Neural crest cell (in vitro differentiated cells): ENCODE data around the gene TTC31. TPM values are rescaled to one million over a fixed set of nuclear protein-coding genes. Genes with fewer than 3 reads are reported as not detected.

ENCODE experiments used
- DNase-seq: peaks from one replicate; pipeline ENCODE4 v3.0.0; 2021; ENCODE audit warnings: low read depth, mixed read lengths, low spot score
- H3K27ac Mint-ChIP-seq: one replicate; pipeline ENCODE4 v1.8.0; 2021; ENCODE audit warnings: mild to moderate bottlenecking, mixed read lengths; ENCODE audit not compliant: unreplicated experiment
- H3K27me3 Mint-ChIP-seq: 2 replicates; pipeline ENCODE4 v1.8.0; 2021; ENCODE audit warnings: low read depth, mild to moderate bottlenecking, mixed read lengths
- H3K36me3 Mint-ChIP-seq: 2 replicates; pipeline ENCODE4 v1.8.0; 2021; ENCODE audit warnings: low read depth, mild to moderate bottlenecking, mixed read lengths
- H3K4me1 Mint-ChIP-seq: 2 replicates; pipeline ENCODE4 v1.8.0; 2021; ENCODE audit warnings: mixed read lengths
- H3K4me3 Mint-ChIP-seq: one replicate; pipeline ENCODE4 v1.8.0; 2021; ENCODE audit warnings: mild to moderate bottlenecking, mixed read lengths
- H3K9me3 Mint-ChIP-seq: 2 replicates; pipeline ENCODE4 v1.8.0; 2021; ENCODE audit warnings: mixed read lengths
- long read RNA-seq: library from polyadenylated mRNA; unstranded; transcript quantifications from one replicate; pipeline ENCODE4 v2.0.0, GENCODE V29; 2020
- total RNA-seq: library from RNA; stranded (reverse); gene quantifications from 2 replicates; pipeline ENCODE4 v1.2.1, GENCODE V29; 2021
- TF ChIP-seq, protein P1 (sequence below): fragments of 200-600 bp; sonication (generic); conservative IDR thresholded peaks from 2 replicates; pipeline ENCODE4 v1.5.0; 2021; ENCODE audit warnings: antibody characterized with exemption, mild to moderate bottlenecking

The TTC31 gene
- 29.6 and 31.6 TPM in 2 replicates for total RNA-seq
- long read RNA-seq, partial matches to known transcripts: 0 of 4 reads
- long read RNA-seq, other reads (novel, unspliced or antisense): 4 of 4 reads

GRCh38 chr2:74482801-74483674 is at the start of gene TTC31, which contains the start of gene CCDC142:
TSS of gene TTC31 (plus strand) at chr2:74483081. CDS start at chr2:74483096, 15 bp downstream.
TSS of gene CCDC142 (minus strand) at chr2:74482998. CDS start at chr2:74482837, 161 bp downstream.
- Mint-ChIP-seq H3K27ac (peak within 1 kb of the TSS; percentile 99), H3K27me3 (no peaks in the 10 kb centered on the region), H3K4me1 (peaks cover 29% of the 10 kb centered on the region), H3K36me3 (no peaks in the 10 kb centered on the region), H3K9me3 (no peaks in the 10 kb centered on the region), H3K4me3 (peak within 1 kb of the TSS; percentile 100)
- TF ChIP-seq, protein P1, sequence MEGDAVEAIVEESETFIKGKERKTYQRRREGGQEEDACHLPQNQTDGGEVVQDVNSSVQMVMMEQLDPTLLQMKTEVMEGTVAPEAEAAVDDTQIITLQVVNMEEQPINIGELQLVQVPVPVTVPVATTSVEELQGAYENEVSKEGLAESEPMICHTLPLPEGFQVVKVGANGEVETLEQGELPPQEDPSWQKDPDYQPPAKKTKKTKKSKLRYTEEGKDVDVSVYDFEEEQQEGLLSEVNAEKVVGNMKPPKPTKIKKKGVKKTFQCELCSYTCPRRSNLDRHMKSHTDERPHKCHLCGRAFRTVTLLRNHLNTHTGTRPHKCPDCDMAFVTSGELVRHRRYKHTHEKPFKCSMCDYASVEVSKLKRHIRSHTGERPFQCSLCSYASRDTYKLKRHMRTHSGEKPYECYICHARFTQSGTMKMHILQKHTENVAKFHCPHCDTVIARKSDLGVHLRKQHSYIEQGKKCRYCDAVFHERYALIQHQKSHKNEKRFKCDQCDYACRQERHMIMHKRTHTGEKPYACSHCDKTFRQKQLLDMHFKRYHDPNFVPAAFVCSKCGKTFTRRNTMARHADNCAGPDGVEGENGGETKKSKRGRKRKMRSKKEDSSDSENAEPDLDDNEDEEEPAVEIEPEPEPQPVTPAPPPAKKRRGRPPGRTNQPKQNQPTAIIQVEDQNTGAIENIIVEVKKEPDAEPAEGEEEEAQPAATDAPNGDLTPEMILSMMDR: peak; percentile 95
- peak; percentile 93 for DNase-seq

DNA sequence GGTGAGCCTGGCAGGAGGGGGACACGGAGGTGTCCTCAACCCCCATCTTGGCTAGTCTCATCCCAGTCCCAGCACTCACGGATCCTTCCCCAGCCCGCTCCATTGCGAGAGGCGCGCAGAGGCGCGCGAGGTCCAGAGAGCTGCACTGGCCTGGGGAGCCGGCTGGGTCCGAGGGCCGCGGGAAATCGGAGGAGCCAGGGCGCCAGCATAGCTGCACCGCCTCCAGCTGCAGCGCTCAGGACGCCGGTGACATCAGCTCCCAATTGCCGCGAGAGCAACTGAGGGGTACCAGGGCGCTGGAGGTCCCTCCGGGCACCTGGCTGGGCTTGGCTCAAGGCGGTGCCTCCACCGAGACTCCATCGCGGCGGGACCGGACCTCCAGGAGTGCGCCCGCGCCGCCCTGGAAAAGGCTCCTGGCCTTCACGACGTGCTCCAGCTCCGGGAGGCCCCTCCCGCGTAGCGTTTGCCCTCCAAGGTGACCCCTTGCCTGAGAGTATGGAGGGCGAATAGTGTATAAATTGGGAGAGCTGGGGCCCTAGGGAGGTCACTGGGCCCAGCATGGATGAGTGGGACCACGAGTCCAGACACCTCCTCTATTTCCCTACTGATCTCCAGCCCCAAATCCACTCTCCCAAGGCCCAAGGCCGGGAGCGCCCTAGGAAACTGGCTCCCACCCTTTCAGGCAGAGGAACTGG is 46.6 kb upstream of the TTC31 start:
- DNase-seq: no peak
- Mint-ChIP-seq H3K36me3 (peaks cover 9% of the 10 kb centered on the region), H3K4me3 (peak overlapping the region; percentile 25)

DNA sequence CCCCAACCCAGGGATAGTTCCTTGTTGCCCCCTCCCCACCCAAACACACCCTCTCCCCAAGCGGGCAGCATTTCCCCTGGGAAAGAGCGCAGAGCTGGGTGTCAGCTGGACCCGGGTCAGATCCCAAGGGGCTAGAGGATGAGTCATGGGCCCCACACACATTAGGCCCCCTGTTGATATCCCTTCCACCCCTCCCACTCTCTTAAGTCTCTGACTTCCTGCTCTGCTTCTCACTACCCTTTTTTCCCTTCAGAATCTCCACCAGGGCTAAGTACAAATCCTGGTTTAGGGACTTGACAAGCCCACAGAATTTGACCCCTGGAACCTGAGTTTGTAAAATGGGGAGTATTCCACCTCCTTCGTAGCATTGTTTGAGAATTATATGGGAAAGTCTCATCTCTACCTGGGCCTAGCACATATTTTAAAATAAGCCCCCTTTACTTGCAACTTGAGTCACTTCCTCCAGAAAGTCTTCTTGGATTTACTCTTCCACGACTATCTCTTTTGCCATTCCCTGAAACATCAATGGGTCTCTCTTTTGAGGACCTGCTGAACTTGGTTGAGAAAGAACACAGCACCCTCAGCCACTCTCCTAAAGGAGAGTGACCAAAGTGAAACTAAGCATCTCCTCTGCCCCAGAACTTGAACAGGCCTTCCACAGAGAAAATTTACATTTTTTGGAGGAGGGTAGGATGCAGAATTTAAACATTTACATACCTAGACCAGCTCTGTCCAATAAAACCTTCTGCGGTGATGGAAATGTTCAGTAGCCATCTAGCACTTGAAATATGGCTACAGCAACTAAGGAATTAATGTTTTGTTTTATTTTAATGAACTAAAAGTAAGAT is 45.8 kb upstream of the TTC31 start:
- DNase-seq: no peak
- peaks cover 47% of the 10 kb centered on the region for H3K4me1 Mint-ChIP-seq
- peaks cover 9% of the 10 kb centered on the region for H3K36me3 Mint-ChIP-seq
- peak overlapping the region; percentile 35 for H3K27ac Mint-ChIP-seq
- peaks cover 14% of the 10 kb centered on the region for H3K27me3 Mint-ChIP-seq
- H3K9me3 Mint-ChIP-seq: no peaks in the 10 kb centered on the region
- TF ChIP-seq, protein P1: no peak
- peak overlapping the region; percentile 25 for H3K4me3 Mint-ChIP-seq

More for the DNA sequence above, 46.6 kb upstream of the TTC31 start:
- Mint-ChIP-seq H3K4me1 (peaks cover 46% of the 10 kb centered on the region), H3K27me3 (peaks cover 10% of the 10 kb centered on the region), H3K27ac (peak overlapping the region; percentile 35), H3K9me3 (no peaks in the 10 kb centered on the region)
- TF ChIP-seq, protein P1: no peak

- TF ChIP-seq, protein P1: no peak
- peaks cover 50% of the 10 kb centered on the region for H3K4me1 Mint-ChIP-seq
- peak overlapping the region; percentile 95 for H3K27ac Mint-ChIP-seq
Measured at GRCh38 chr2:74438248-74438647, 44.6 kb upstream of the TTC31 start.

GRCh38 chr2:74439373-74439772 is 43.5 kb upstream of the TTC31 start:
- Mint-ChIP-seq H3K27me3 (peaks cover 32% of the 10 kb centered on the region), H3K27ac (peak overlapping the region; percentile 76), H3K9me3 (no peaks in the 10 kb centered on the region), H3K4me3 (peak overlapping the region; percentile 94), H3K36me3 (peaks cover 9% of the 10 kb centered on the region), H3K4me1 (peaks cover 50% of the 10 kb centered on the region)
- DNase-seq: no peak
- TF ChIP-seq, protein P1: no peak

More at GRCh38 chr2:74438248-74438647, 44.6 kb upstream of the TTC31 start:
- Mint-ChIP-seq H3K27me3 (peaks cover 23% of the 10 kb centered on the region), H3K9me3 (no peaks in the 10 kb centered on the region), H3K36me3 (peaks cover 9% of the 10 kb centered on the region), H3K4me3 (peak overlapping the region; percentile 94)
- DNase-seq: no peak
